ENCODE data around the gene RAD51AP2.
"Not testable (repeated sequence)": the region's sequence is repeated elsewhere in the genome, so short reads cannot be mapped to it uniquely, and the experiment has no call there.

The RAD51AP2 gene

GRCh38 chr2:17538022-17538843 lies 20.0 kb upstream of the RAD51AP2 start:
- no peak for DNase-seq (ENCODE audit: low read depth in 1 of 2, low spot score in 1 of 2)

- no peak for DNase-seq (ENCODE audit: low read depth in 1 of 2, low spot score in 1 of 2)
Measured at GRCh38 chr2:17536416-17536815, 18.2 kb upstream of the RAD51AP2 start.

GRCh38 chr2:17533546-17533945 lies 15.3 kb upstream of the RAD51AP2 start:
- DNase-seq (ENCODE audit: low read depth in 1 of 2, low spot score in 1 of 2) = no peak

- no peak for DNase-seq (ENCODE audit: low read depth in 1 of 2, low spot score in 1 of 2)
Measured at GRCh38 chr2:17529771-17530170, 11.5 kb upstream of the RAD51AP2 start.

- DNase-seq (ENCODE audit: low read depth in 1 of 2, low spot score in 1 of 2) = no peak
Measured at GRCh38 chr2:17522303-17522702, 4.1 kb upstream of the RAD51AP2 start.

- DNase-seq (ENCODE audit: low read depth in 1 of 2, low spot score in 1 of 2) = no peak
Measured at GRCh38 chr2:17521621-17522020, 3.4 kb upstream of the RAD51AP2 start.

DNA sequence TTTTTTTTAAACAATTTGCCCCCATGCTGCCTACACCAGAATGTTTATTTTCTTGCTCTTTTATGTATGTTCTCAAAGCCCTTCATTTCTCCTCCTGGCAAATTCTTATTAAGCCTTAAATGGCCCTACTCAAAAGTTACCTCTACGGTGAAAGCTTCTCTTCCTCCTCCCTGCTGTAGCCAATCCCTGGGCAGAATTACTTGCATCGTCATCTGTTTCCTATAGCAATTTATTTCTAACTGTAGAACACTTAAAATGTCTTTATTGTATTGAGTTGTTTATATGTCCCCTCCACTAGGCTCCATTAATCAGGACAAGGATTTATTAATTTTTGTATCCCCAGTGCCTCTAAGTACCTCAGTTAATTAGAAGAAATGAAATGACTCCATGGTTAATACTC lies 2.5 kb upstream of the RAD51AP2 start:
- DNase-seq (ENCODE audit: low read depth in 1 of 2, low spot score in 1 of 2) = no peak

GRCh38 chr2:17519486-17519885 lies 1.2 kb upstream of the RAD51AP2 start:
- DNase-seq (ENCODE audit: low read depth in 1 of 2, low spot score in 1 of 2) = no peak

- no peak for DNase-seq (ENCODE audit: low read depth in 1 of 2, low spot score in 1 of 2)
Measured at GRCh38 chr2:17517481-17518211, 594 bp downstream of the RAD51AP2 start.

DNA sequence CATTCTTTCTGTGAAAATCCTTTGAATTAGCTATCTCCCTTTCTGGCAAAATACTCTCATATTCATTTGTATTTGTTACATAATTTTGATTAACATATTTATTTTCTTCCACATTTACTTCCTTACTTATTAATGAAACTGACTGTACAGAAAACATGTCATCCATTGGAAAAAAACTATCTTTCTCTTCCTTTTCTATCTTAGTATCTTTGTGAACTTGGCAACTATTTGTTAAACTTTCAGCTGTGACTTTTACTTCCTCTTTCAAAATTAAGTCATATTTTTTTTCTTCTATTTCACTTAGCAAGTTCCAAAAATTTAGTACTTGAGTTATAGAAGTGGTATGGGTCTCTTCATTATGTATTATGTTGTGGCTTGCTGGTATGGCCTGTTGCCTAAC lies 2.6 kb downstream of the RAD51AP2 start:
- DNase-seq (ENCODE audit: low read depth in 1 of 2, low spot score in 1 of 2) = no peak

DNA sequence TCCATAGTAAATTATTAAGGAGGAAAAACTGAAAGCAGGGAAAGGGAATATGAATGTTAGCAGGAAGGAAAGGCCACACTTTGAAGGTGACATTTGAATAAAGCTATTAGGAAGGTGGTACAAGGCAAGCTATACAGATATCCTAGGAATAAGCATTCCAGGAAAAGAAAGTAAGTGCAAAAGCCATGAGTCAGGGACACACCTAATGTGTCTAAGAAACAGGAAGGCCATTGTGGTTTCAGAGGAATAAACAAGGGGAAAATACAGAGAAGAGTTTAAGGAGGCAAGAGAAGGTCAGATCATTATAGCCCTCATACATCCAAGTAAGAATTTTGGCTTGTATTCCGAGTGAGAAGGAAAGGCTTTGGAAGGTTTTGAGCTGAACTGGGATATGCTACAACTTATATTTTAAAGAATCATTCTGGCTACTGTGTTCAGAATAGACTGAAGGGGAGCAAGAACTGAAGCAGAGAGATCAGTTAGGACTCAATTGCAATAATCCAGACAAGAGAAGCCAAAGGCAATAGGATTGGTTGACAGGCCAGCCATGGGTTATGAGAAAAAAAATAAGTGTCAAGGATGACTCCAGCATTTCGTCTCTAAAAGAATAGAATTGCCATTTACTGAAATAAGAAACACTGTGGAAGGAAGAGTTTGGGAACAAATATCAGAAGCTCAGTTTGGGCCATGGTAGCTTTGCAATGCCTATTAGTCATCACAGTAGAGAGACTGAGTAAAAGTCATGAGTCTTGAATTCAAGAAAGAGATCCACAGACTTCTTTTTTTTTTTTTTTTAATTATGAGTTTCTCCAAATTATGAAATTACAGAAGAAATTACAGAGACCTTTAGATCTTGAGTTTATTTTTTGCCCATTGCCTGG lies 11.3 kb downstream of the RAD51AP2 start:
- no peak for DNase-seq (ENCODE audit: low read depth in 1 of 2, low spot score in 1 of 2)

GRCh38 chr2:17497718-17498117 lies 20.5 kb downstream of the RAD51AP2 start:
- DNase-seq (ENCODE audit: low read depth in 1 of 2, low spot score in 1 of 2) = no peak

DNA sequence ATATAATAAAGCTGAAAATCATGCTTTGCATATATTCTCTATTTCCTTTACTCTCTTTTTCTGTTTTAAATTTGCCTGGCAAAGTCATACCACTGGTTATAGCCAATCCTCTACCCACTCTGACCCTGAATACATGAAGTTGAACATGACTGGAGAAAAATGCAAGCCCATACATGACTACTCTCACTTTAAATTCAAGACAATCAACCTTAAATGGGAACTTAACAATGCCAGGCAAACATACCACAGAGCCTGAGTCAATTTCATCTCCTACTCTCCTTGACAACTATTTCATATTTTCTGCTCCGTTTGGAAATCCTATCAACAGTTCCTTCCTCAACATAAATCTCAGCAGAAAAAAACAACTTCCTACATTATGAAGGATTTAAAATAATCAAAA lies 22.6 kb downstream of the RAD51AP2 start:
- no peak for DNase-seq (ENCODE audit: low read depth in 1 of 2, low spot score in 1 of 2)

- not testable (repeated sequence) for DNase-seq (ENCODE audit: low read depth in 1 of 2, low spot score in 1 of 2)
Measured at GRCh38 chr2:17490165-17490564, 28.1 kb downstream of the RAD51AP2 start.

GRCh38 chr2:17488610-17489009 lies 29.6 kb downstream of the RAD51AP2 start:
- DNase-seq (ENCODE audit: low read depth in 1 of 2, low spot score in 1 of 2) = not testable (repeated sequence)

- no peak for DNase-seq (ENCODE audit: low read depth in 1 of 2, low spot score in 1 of 2)
Measured at GRCh38 chr2:17483496-17483895, 34.7 kb downstream of the RAD51AP2 start.

DNA sequence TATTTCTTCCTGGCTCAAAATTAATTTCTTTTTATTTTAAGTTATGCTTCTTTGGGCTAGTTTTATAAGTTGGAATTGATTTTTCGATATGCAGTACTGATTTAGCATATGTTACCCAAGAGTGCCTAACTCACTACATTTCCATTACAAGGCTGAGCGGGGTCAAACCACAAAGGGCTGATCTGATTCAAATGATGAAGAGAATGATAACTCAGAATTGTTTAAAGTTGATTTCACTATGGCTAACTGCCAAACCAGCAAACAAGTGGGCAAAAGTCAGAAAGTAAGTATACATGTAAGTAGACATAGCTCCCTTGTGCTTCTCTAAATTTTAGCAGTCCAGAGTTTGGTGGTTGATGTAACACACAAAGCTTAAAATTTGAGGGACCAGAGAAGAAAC lies 35.6 kb downstream of the RAD51AP2 start:
- no peak for DNase-seq (ENCODE audit: low read depth in 1 of 2, low spot score in 1 of 2)

DNA sequence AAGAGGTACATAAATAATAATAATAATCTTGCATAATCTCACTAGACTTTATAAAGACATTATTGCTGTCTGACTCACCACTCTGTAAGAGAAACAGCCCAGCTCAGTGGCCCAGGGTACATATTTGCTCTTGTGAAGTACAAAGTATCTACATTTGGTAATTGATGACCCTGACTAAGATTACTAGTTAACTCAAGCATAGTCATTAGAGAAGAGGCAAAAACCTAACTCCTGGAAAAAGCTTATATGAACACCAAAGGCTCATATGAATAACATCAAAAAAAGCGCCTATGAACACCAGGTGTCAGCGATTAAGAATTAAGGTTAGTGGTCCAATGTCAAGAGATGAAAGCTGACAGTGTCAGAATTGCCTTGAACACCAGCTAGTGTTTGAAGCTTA lies 38.4 kb downstream of the RAD51AP2 start:
- no peak for DNase-seq (ENCODE audit: low read depth in 1 of 2, low spot score in 1 of 2)

DNA sequence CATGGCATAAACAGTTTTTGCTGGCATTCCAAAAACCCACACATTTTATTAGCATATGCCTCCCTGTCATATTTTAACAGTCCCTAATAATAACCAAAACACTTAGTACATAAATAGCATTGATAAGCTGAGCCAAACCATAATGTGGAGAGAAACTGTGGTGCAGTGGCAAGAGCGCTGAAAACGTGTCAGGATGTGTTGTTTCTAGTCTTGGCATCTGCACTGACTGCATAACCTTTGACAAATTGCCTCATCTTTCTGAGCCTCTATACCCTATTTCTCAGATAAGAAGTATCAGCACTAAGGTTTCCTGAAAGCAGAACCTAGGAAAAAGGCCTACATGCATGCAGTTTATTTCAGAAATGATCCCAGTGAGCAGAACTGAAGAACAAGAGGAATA lies 41.4 kb downstream of the RAD51AP2 start:
- DNase-seq (ENCODE audit: low read depth in 1 of 2, low spot score in 1 of 2) = no peak

DNA sequence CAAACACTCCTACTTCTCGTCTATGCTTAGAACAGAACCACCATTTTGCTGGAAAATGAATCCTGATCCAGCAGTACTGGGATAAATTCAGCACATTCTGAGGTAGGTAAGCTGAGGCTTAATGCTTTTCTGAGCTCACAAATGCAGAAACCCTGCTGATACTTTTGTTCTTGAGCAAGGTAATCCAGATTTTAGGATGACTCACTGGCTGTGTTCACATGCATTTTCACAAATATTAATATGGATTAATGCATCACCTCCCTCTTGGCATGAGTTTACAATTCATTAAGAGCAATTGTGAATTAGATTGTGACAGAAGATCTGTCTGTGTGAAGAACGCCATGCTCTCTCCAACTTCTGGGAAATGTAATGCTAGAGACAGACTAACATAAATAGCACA lies 42.2 kb downstream of the RAD51AP2 start:
- DNase-seq (ENCODE audit: low read depth in 1 of 2, low spot score in 1 of 2) = no peak

DNA sequence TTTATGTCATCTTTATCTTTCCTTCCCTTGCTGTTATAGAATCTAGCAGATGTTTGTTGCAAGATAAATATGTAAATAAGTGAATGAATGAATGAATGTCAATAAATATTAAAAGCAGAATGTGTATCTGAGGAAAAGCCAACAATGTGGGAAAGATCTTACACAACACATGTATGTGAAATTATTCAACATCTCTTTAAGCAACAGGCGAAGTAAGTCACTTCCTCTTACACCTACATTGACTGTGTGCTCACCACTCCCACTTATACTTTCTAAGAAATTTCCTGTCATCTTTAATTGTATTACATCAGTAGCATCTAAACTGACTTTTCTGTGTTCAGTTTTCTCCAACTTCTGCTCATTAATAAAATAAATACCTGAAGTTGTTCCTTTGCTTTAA lies 43.0 kb downstream of the RAD51AP2 start:
- DNase-seq (ENCODE audit: low read depth in 1 of 2, low spot score in 1 of 2) = no peak

GRCh38 chr2:17471979-17472378 lies 46.3 kb downstream of the RAD51AP2 start:
- DNase-seq (ENCODE audit: low read depth in 1 of 2, low spot score in 1 of 2) = no peak

Measured in activated T-helper 1 cell treated with anti-CD3 and anti-CD28 coated beads, Interleukin-2, amount 50 U/mL, for 16 hours (primary cell).